Body of pancreas (tissue), 4 donors: Measurements from ENCODE around the gene MYO3A. TPM values are rescaled to one million over a fixed set of nuclear protein-coding genes. Genes with fewer than 3 reads are reported as not detected.
"Not testable (repeated sequence)": the region's sequence is repeated elsewhere in the genome, so short reads cannot be mapped to it uniquely, and the experiment has no call there.

Experiments
- ATAC-seq: fragments of 150-250 bp; one replicate; pipeline ENCODE4 v1.9.1; 2016
- DNase-seq, 4 donors: peaks; one replicate each; pipeline ENCODE4 v3.0.0-alpha.2; 2019
- H3K27ac ChIP-seq, 4 donors: fragments of 200-600 bp; sonication (generic); 1 replicate in 3 of 4; 2 replicates in 1 of 4; pipeline versions ENCODE4 v1.5.1 to v1.6.1; 2016 to 2019; ENCODE audit warnings: mild to moderate bottlenecking in 1 of 4, mixed read lengths in 1 of 4, moderate library complexity in 1 of 4
- H3K27me3 ChIP-seq, 2 donors: fragments of 200-600 bp; sonication (generic); one replicate each; pipeline ENCODE4 v1.6.0; 2016; ENCODE audit warnings: mild to moderate bottlenecking in 1 of 2
- H3K36me3 ChIP-seq, 2 donors: fragments of 200-600 bp; sonication (generic); replicated peaks in 1 of 2; 2 replicates each; pipeline ENCODE4 v1.5.1; 2016; ENCODE audit warnings: low read depth in 2 of 2; ENCODE audit not compliant: insufficient read depth in 1 of 2
- H3K4me1 ChIP-seq: fragments of 200-600 bp; sonication (generic); one replicate; pipeline ENCODE4 v1.6.0; 2016
- H3K4me3 ChIP-seq, 2 donors: fragments of 200-600 bp; sonication (generic); 1 replicate in 1 of 2; 2 replicates in 1 of 2; pipeline ENCODE4 v1.5.1; 2016 to 2019
- H3K9me3 ChIP-seq, 3 donors: fragments of 200-600 bp; sonication (generic); 1 replicate in 2 of 3; 2 replicates in 1 of 3; pipeline ENCODE4 v1.5.1; 2016
- POLR2A ChIP-seq, 3 donors: fragments of 450-650 bp; IDR thresholded peaks; one replicate each; pipeline ENCODE4 v1.6.1; 2016; ENCODE audit warnings: antibody characterized with exemption in 3 of 3, mild to moderate bottlenecking in 2 of 3
- WGBS, 2 donors: methylation state at CpG; one replicate each; pipeline ENCODE4 v1.1.5; 2017; 5-methylcytosine and 5-hydroxymethylcytosine counted together
- intact Hi-C: fragments of 100-400 bp; cut with DNase I; formaldehyde crosslinking; loops from one replicate; pipeline ENCODE4 v1.15.1; 2023
- total RNA-seq, 2 donors: library from RNA; depleted of rRNA; stranded (reverse); fragments of >200 nt; gene quantifications; one replicate each; pipeline ENCODE4 v1.1.0, GENCODE V29; 2016
- TF ChIP-seq, protein P1 (sequence below), 7 experiments: fragments of 450-650 bp in 4 of 7; fragments of 200-600 bp in 3 of 7; sonication (generic) in 3 of 7; IDR thresholded peaks; one replicate each; pipeline ENCODE4 v1.5.1; 2016 to 2019; ENCODE audit warnings: antibody characterized with exemption in 7 of 7

The MYO3A gene
- total RNA-seq, 2 donors from 2014 or later: 1.6 to 3.4 TPM

DNA sequence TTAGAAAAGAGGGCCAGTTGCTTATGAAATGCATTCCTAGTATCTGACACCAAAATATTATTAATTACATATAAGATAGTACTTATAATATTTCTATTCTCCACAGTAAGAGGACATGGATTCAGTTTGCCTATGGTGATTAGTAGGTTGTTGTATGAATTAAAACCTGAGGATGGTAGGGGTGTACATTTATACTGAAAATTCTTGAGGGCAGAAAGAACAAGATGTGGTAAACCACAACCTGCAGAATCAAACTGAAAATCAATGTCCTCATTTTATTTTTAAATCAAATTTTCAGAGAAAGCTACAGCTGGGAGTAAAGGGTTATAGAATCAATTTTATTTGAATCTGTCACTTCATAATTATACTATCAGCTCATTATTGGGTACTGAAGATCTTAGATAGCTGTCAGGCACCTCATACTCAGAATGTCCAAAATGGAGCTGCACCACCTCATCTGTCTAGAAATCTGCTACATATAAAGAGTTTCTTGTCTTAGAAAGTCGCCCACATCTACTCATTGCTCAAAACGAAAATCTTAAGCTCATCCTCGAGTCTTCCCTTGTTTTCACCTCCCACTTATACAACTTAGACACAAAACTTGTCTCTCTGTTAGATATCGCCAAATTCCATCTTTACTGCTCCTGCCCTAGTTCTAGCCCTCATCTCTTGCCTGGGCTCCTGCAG lies 65.4 kb downstream of the MYO3A start:
- Histone ChIP-seq H3K4me1 (no peaks in the 10 kb centered on the region), H3K4me3 (no peak overlapping the region), H3K36me3 (no peaks in the 10 kb centered on the region), H3K27me3 (no peaks in the 10 kb centered on the region), H3K9me3 (no peaks in the 10 kb centered on the region), H3K27ac (no peak overlapping the region)
- intact Hi-C loops: no loop called here
- TF ChIP-seq POLR2A (IDR thresholded peaks at IDR 0.05): no peak
- TF ChIP-seq, protein P1, sequence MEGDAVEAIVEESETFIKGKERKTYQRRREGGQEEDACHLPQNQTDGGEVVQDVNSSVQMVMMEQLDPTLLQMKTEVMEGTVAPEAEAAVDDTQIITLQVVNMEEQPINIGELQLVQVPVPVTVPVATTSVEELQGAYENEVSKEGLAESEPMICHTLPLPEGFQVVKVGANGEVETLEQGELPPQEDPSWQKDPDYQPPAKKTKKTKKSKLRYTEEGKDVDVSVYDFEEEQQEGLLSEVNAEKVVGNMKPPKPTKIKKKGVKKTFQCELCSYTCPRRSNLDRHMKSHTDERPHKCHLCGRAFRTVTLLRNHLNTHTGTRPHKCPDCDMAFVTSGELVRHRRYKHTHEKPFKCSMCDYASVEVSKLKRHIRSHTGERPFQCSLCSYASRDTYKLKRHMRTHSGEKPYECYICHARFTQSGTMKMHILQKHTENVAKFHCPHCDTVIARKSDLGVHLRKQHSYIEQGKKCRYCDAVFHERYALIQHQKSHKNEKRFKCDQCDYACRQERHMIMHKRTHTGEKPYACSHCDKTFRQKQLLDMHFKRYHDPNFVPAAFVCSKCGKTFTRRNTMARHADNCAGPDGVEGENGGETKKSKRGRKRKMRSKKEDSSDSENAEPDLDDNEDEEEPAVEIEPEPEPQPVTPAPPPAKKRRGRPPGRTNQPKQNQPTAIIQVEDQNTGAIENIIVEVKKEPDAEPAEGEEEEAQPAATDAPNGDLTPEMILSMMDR (IDR thresholded peaks at IDR 0.05): no peak
- no peak for DNase-seq
- WGBS, 2 donors: 51 to 63% methylated on average over 4 of the region's 4 CpGs
- ATAC-seq: no peak

DNA sequence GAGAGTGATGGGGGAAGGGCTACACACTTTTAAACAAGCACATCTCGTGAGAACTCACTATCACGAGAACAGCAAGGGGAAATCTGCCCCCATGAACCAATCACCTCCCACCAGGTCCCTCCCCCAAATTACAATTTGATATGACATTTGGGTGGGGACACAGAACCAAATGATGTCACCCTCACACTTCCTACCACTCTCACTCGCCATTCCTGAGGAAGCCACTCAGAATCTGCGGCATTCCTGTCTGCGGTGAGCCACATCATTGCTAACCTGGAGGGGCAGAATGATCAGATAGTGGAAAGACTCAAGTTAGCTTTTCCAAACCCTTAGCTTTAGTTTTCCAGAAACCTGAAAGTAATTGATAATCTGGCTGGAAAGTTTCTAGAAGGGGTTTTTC lies 66.9 kb downstream of the MYO3A start:
- H3K27ac ChIP-seq: no peak overlapping the region
- no peak for ATAC-seq
- no peak overlapping the region for H3K4me3 ChIP-seq
- no peaks in the 10 kb centered on the region for H3K27me3 ChIP-seq
- no peak for DNase-seq
- TF ChIP-seq, protein P1 (IDR thresholded peaks at IDR 0.05): no peak
- TF ChIP-seq POLR2A (IDR thresholded peaks at IDR 0.05): no peak
- no peaks in the 10 kb centered on the region for H3K4me1 ChIP-seq
- H3K36me3 ChIP-seq: no peaks in the 10 kb centered on the region
- WGBS, 2 donors: 76 to 81% methylated on average over 5 of the region's 5 CpGs
- no peaks in the 10 kb centered on the region for H3K9me3 ChIP-seq
- intact Hi-C loops: no loop called here

DNA sequence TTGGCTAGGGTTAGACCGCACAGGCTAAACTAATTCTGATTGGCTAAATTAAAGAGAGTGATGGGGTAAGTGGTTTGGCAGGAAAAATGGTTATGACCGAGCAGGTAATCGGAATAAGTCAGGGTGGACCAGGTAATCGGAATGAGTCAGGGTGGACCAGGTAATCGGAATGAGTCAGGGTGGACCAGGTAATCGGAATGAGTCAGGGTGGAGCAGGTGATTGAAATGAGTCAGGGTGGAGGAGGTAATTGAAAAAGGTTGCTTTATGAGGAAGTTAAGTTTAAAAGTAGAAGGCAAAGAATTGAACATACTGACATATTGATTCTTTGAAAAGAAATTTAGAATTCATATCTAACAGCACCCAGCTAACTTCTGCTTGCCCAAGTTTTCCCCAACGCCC lies 68.4 kb downstream of the MYO3A start:
- WGBS, 2 donors: 68 to 73% methylated on average over 7 of the region's 7 CpGs
- intact Hi-C loops, H3K27ac ChIP-seq, H3K4me3 ChIP-seq, ATAC-seq, H3K9me3 ChIP-seq, H3K36me3 ChIP-seq, H3K27me3 ChIP-seq, H3K4me1 ChIP-seq, DNase-seq: not testable (repeated sequence)

DNA sequence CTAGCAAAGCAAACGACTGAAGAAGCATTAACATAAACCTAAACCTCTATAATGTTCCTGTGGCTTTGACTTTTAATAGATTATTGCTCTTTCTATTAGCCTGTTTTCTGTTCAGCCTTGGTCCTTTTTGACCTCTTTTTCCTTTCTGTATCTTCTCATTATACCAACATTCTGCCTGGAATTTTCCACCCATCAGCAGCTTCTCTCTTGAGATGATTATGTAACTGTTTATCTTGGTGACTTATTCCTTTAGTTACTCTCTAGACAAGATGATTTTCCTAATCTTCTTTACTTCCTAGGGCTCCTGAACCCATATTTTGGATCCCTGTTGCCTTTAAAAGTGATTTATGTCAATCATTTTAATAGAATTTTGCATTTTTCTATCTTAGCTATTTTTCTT lies 81.1 kb downstream of the MYO3A start:
- Histone ChIP-seq H3K9me3 (no peaks in the 10 kb centered on the region), H3K36me3 (no peaks in the 10 kb centered on the region), H3K27me3 (no peaks in the 10 kb centered on the region), H3K4me1 (no peaks in the 10 kb centered on the region), H3K4me3 (no peak overlapping the region), H3K27ac (no peak overlapping the region)
- ATAC-seq (no peak), DNase-seq (no peak)
- 21 to 33% methylated on average over 1 of the region's 1 CpG for WGBS, 2 donors
- TF ChIP-seq POLR2A (IDR thresholded peaks at IDR 0.05): no peak
- TF ChIP-seq, protein P1 (IDR thresholded peaks at IDR 0.05): no peak
- intact Hi-C loops: no loop called here

DNA sequence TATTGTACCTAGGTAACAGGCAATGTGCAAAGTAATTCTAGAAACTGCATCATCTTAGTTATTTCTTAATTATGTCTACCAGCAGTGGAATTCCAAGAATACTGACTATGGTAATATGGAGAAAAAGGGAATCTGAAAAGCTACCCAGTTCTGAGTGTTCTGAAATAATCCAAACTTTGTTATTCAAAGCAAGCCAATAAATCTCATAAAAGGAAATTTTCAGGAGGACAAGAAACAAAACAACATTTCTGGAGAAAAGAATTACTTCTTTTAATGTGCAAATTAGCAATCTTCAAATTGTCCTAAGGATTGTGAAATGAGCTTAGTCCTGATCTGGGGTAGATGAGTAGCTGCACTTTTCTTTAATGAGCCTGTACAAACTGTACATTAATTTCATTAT lies 88.8 kb downstream of the MYO3A start:
- TF ChIP-seq, protein P1 (IDR thresholded peaks at IDR 0.05): no peak
- TF ChIP-seq POLR2A (IDR thresholded peaks at IDR 0.05): no peak
- ATAC-seq (no peak), DNase-seq (no peak)
- no peaks in the 10 kb centered on the region for H3K9me3 ChIP-seq
- no peaks in the 10 kb centered on the region for H3K36me3 ChIP-seq
- H3K27ac ChIP-seq: no peak overlapping the region
- intact Hi-C loops: no loop called here
- H3K4me1 ChIP-seq: no peaks in the 10 kb centered on the region
- H3K4me3 ChIP-seq: no peak overlapping the region
- no peaks in the 10 kb centered on the region for H3K27me3 ChIP-seq
